ENCODE data around the gene CD247.

DNA sequence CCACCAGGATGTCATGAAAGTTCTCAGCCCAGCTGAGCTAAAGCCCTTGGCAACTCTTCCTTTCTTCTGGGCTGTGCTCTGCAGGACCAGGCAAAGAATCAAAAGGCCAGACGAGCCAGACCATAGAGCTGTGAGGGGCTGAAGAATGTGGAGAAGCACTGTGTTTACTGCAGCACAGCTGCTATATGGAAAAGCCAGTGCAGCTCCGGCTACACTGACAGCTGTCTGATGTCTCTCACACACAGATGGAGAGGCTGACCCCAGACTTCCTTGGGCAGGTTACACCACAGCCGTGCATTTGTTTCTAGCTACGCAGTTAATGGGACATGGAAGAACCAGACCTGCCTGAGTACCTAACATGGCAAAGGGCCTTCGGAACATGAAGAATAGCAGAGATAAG is 40.3 kb downstream of the CD247 start:
- no peak for TF ChIP-seq EZH2 (IDR thresholded peaks at IDR 0.05; ENCODE audit: borderline replicate concordance, low read depth, low read length, severe bottlenecking)
- TF ChIP-seq, protein P1, sequence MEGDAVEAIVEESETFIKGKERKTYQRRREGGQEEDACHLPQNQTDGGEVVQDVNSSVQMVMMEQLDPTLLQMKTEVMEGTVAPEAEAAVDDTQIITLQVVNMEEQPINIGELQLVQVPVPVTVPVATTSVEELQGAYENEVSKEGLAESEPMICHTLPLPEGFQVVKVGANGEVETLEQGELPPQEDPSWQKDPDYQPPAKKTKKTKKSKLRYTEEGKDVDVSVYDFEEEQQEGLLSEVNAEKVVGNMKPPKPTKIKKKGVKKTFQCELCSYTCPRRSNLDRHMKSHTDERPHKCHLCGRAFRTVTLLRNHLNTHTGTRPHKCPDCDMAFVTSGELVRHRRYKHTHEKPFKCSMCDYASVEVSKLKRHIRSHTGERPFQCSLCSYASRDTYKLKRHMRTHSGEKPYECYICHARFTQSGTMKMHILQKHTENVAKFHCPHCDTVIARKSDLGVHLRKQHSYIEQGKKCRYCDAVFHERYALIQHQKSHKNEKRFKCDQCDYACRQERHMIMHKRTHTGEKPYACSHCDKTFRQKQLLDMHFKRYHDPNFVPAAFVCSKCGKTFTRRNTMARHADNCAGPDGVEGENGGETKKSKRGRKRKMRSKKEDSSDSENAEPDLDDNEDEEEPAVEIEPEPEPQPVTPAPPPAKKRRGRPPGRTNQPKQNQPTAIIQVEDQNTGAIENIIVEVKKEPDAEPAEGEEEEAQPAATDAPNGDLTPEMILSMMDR (IDR thresholded peaks at IDR 0.05; ENCODE audit: borderline replicate concordance, extremely low read depth, low read length, poor library complexity, severe bottlenecking): no peak
